Measurements from ENCODE around the gene FOXL3.
A peak's percentile ranks its signal among the peaks of the same experiment; 100 is the strongest.

Gene FOXL3

GRCh38 chr7:317643-318405 is 27.9 kb downstream of the FOXL3 start:
- no peak overlapping the region for H3K4me3 ChIP-seq (replicated peaks; ENCODE audit: low read depth, low read length)
- TF ChIP-seq CTCF (IDR thresholded peaks at IDR 0.05; ENCODE audit: low read depth, low read length, missing control alignments) = no peak
- no peak for DNase-seq (ENCODE audit: extremely low read depth, low read depth)

- TF ChIP-seq CTCF (IDR thresholded peaks at IDR 0.05; ENCODE audit: low read depth, low read length, missing control alignments) = no peak
- H3K4me3 ChIP-seq (replicated peaks; ENCODE audit: low read depth, low read length) = no peak overlapping the region
- no peak for DNase-seq (ENCODE audit: extremely low read depth, low read depth)
These were observed 28.5 kb downstream of the FOXL3 start for GRCh38 chr7:318476-318875.

GRCh38 chr7:318878-319661 is 29.1 kb downstream of the FOXL3 start:
- no peak overlapping the region for H3K4me3 ChIP-seq (replicated peaks; ENCODE audit: low read depth, low read length)
- no peak for TF ChIP-seq CTCF (IDR thresholded peaks at IDR 0.05; ENCODE audit: low read depth, low read length, missing control alignments)
- no peak for DNase-seq (ENCODE audit: extremely low read depth, low read depth)

- TF ChIP-seq CTCF (IDR thresholded peaks at IDR 0.05; ENCODE audit: low read depth, low read length, missing control alignments) = no peak
- H3K4me3 ChIP-seq (replicated peaks; ENCODE audit: low read depth, low read length) = no peak overlapping the region
- DNase-seq (ENCODE audit: extremely low read depth, low read depth) = no peak
These were observed 30.3 kb downstream of the FOXL3 start for GRCh38 chr7:320297-320696.

GRCh38 chr7:322111-322671 is 32.2 kb downstream of the FOXL3 start:
- no peak overlapping the region for H3K4me3 ChIP-seq (replicated peaks; ENCODE audit: low read depth, low read length)
- DNase-seq (ENCODE audit: extremely low read depth, low read depth) = no peak
- TF ChIP-seq CTCF (IDR thresholded peaks at IDR 0.05; ENCODE audit: low read depth, low read length, missing control alignments) = peak; percentile 71

GRCh38 chr7:322708-323111 is 32.7 kb downstream of the FOXL3 start:
- no peak for TF ChIP-seq CTCF (IDR thresholded peaks at IDR 0.05; ENCODE audit: low read depth, low read length, missing control alignments)
- DNase-seq (ENCODE audit: extremely low read depth, low read depth) = no peak
- H3K4me3 ChIP-seq (replicated peaks; ENCODE audit: low read depth, low read length) = no peak overlapping the region
